Bronchial epithelial cell (primary cell): Measurements from ENCODE around the gene PCNP. TPM values are rescaled to one million over a fixed set of nuclear protein-coding genes. Genes with fewer than 3 reads are reported as not detected.
"Not testable (repeated sequence)": the region's sequence is repeated elsewhere in the genome, so short reads cannot be mapped to it uniquely, and the experiment has no call there.

Experiments used
- DNase-seq: peaks from one replicate; pipeline ENCODE4 v3.0.0-alpha.2; 2010; ENCODE audit warnings: low read depth
- FAIRE-seq: peaks from 2 replicates; lab custom pipeline; 2011; peaks lifted over from hg19 to GRCh38; lab: Jason Lieb, UNC
- H3K27me3 ChIP-seq: 2 replicates; pipeline ENCODE4 v1.5.1; 2011; ENCODE audit warnings: low read length; ENCODE audit not compliant: control insufficient read depth, insufficient read depth
- H3K36me3 ChIP-seq: 2 replicates; pipeline ENCODE4 v1.5.1; 2011; ENCODE audit warnings: low read length; ENCODE audit not compliant: control insufficient read depth, insufficient read depth
- H3K4me3 ChIP-seq: 2 replicates; pipeline ENCODE4 v1.5.1; 2011; ENCODE audit warnings: mild to moderate bottlenecking, low read depth, low read length, control low read depth
- total RNA-seq: library from RNA; depleted of rRNA; stranded (reverse); fragments of >200 nt; gene quantifications from 2 replicates; pipeline ENCODE4 v1.2.1, GENCODE V29; 2014
- TF ChIP-seq, protein P1 (sequence below): IDR thresholded peaks from 2 replicates; pipeline ENCODE4 v1.5.1; 2011; ENCODE audit warnings: mild to moderate bottlenecking, moderate library complexity, low read length, control low read depth, inconsistent platforms; ENCODE audit not compliant: insufficient read depth, severe bottlenecking

The PCNP gene
- total RNA-seq, 1 donor from 2014 or later, result 167 TPM

DNA sequence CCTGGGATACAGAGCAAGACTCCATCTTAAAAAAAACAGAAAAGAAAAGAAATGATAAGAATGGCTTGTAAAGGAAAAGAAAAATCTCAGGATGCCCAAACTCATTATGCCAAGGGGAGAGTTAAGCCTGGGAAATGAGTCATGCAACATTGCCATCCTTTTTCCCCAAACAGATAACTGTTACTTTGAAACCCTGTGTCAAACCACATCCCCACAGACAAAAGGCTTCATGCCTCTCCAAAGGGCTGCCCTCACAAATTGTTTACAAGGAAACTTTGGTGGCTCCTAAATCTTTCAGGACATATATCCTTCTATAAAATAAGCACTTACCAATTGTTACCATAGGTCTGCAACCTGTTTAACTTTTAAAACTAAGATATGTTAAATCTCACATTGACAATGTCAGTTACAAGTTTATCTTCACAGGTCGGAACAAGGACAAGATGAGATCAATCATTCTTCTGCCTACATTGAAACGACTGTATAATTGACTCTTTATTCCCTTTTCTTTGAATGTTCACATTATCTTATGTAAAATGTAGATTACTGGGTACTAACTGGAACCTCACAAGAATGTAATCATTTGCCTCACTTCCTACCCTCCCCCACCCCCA is 42.4 kb upstream of the PCNP start:
- TF ChIP-seq, protein P1, sequence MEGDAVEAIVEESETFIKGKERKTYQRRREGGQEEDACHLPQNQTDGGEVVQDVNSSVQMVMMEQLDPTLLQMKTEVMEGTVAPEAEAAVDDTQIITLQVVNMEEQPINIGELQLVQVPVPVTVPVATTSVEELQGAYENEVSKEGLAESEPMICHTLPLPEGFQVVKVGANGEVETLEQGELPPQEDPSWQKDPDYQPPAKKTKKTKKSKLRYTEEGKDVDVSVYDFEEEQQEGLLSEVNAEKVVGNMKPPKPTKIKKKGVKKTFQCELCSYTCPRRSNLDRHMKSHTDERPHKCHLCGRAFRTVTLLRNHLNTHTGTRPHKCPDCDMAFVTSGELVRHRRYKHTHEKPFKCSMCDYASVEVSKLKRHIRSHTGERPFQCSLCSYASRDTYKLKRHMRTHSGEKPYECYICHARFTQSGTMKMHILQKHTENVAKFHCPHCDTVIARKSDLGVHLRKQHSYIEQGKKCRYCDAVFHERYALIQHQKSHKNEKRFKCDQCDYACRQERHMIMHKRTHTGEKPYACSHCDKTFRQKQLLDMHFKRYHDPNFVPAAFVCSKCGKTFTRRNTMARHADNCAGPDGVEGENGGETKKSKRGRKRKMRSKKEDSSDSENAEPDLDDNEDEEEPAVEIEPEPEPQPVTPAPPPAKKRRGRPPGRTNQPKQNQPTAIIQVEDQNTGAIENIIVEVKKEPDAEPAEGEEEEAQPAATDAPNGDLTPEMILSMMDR, result no peak
- Histone ChIP-seq H3K36me3 (no peaks in the 10 kb centered on the region), H3K27me3 (no peaks in the 10 kb centered on the region), H3K4me3 (no peak overlapping the region)
- FAIRE-seq (no peak), DNase-seq (no peak)

DNA sequence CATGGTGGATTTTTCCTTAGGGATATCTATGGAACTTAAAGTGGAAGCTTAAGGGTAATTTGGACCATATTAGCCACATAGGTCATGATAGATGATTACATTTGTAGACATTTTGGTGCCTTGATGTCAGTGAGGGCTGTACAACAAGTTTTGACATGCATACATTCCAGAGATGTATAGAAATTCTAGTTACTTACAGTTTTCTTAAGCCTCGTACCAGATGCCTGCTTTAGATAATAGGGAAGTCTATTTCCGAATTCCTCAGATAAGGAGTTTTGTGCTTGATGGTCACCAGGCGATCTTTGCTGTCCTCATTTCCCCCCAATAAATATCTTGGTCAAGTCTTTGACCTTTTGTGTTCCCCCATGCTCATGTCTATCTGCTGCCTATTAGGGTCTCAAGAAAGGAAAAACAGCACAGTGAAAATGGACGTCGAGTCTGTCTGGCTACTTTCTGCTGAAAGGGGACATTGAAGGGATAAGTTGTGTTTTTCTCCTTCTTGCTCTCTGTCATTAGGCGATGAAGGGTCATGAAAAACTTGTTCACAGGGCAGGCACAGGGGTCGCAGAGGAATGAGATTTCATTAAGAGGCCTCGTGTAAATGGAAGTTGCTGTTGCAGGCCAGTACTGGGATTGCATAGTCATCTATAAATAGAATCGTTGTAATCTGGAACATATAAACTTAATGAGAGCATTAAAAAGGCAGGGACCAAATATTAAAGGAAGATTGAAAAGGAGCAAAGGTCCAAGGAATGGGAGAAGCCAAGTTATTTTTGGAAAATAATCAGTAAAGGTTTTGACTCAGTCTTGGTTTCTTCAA is 41.0 kb upstream of the PCNP start:
- Histone ChIP-seq H3K4me3 (no peak overlapping the region), H3K36me3 (no peaks in the 10 kb centered on the region), H3K27me3 (no peaks in the 10 kb centered on the region)
- TF ChIP-seq, protein P1, result no peak
- FAIRE-seq, result no peak
- DNase-seq, result peak; percentile 82

DNA sequence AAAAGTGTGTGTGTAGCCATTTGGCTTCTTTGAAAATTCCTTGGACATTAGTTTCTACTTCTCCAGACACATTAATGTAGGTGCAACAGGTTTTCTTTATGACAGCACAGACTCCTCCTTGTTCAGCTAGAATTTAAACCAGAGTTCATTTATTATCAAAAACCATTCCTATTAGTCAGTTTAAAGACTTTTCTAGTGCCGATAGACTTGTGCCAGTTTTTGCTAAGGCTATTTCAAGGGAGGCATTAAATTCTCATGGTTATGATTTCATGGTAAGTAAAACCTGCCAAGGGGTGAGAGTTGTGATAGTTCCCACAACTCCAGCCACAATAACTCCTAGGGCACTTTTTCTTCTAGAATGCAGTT is 40.4 kb upstream of the PCNP start:
- no peak overlapping the region for H3K4me3 ChIP-seq
- FAIRE-seq (no peak), DNase-seq (no peak)
- no peaks in the 10 kb centered on the region for H3K36me3 ChIP-seq
- TF ChIP-seq, protein P1, result no peak
- H3K27me3 ChIP-seq, result no peaks in the 10 kb centered on the region

DNA sequence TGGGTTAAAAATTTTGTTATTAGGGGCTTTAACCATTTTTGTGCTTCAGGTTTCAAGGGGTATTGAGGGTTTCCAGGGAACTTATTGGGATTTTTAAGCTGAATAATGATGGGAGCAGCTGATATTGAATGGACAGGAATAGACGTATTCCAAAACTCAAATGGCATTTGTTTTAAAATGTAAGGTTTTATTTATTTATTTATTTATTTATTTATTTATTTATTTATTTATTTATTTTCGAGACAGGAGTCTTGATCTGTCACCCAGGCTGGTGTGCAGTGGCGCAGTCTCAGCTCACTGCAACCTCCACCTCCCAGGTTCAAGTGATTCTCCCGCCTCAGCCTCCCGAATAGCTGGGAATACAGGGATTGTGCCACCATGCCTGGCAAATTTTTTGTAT is 38.8 kb upstream of the PCNP start:
- no peak for DNase-seq
- TF ChIP-seq, protein P1, result no peak
- FAIRE-seq, result no peak
- H3K4me3 ChIP-seq, result no peak overlapping the region
- no peaks in the 10 kb centered on the region for H3K27me3 ChIP-seq
- no peaks in the 10 kb centered on the region for H3K36me3 ChIP-seq

DNA sequence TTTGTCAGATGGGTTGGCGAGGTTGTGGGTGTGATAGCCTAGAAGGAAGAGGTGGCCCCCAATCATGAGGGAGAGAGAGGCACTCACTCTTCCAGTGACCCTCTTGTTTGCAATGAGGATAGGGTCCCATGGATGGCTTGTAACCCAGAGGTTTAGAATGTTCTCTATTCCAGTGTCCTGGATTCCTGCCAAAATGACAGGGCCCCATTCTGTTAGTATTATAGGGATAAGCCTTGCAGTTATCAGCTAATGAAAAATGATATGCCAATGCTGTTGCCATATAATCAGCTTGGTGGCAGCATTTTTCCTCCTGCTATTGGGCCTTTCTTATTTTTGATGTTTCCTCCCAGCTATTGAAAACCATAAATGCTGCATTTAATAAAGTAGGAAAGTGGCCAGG is 37.7 kb upstream of the PCNP start:
- DNase-seq (no peak), FAIRE-seq (no peak)
- Histone ChIP-seq H3K36me3 (no peaks in the 10 kb centered on the region), H3K27me3 (no peaks in the 10 kb centered on the region), H3K4me3 (no peak overlapping the region)
- TF ChIP-seq, protein P1, result no peak

DNA sequence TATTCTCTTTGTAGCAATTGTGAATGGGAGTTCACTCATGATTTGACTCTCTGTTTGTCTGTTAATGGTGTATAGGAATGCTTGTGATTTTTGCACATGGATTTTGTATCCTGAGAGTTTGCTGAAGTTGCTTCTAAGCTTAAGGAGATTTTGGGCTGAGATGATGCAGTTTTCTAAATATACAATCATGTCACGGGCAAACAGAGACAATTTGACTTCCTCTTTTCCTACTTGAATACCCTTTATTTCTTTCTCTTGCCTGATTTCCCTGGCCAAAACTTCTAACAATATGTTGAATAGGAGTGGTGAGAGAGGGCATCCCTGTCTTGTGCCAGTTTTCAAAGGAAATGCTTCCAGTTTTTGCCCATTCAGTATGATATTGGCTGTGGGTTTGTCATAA is 37.0 kb upstream of the PCNP start:
- FAIRE-seq, H3K27me3 ChIP-seq, DNase-seq, H3K4me3 ChIP-seq, H3K36me3 ChIP-seq: not testable (repeated sequence)
